H9 (cell line): ENCODE results near the gene JAG2. TPM values are rescaled to one million over a fixed set of nuclear protein-coding genes. Genes with fewer than 3 reads are reported as not detected.

Experiments used
- DNase-seq: peaks from one replicate; pipeline ENCODE4 v3.0.0-alpha.2; 2017
- H2AFZ ChIP-seq: one replicate; pipeline ENCODE4 v1.6.1; 2013; ENCODE audit warnings: mild to moderate bottlenecking, low read length, control low read depth, moderate library complexity
- H2AK5ac ChIP-seq: 2 replicates; pipeline ENCODE4 v1.6.1; 2013; ENCODE audit warnings: low read length, control low read depth, mixed read lengths; ENCODE audit not compliant: insufficient read length
- H2BK120ac ChIP-seq: one replicate; pipeline ENCODE4 v1.6.1; 2013; ENCODE audit warnings: low read depth, mild to moderate bottlenecking, low read length, control low read depth, inconsistent platforms; ENCODE audit not compliant: poor library complexity, severe bottlenecking
- H2BK12ac ChIP-seq: 2 replicates; pipeline ENCODE4 v1.6.1; 2013; ENCODE audit warnings: low read length, control low read depth, mixed read lengths, low read depth; ENCODE audit not compliant: insufficient read length
- H2BK15ac ChIP-seq: 2 replicates; pipeline ENCODE4 v1.6.1; 2013; ENCODE audit warnings: low read depth, low read length, control low read depth
- H2BK20ac ChIP-seq: one replicate; pipeline ENCODE4 v1.6.1; 2013; ENCODE audit warnings: low read depth, mild to moderate bottlenecking, low read length, control low read depth, inconsistent platforms; ENCODE audit not compliant: poor library complexity, severe bottlenecking
- H2BK5ac ChIP-seq: 2 replicates; pipeline ENCODE4 v1.6.1; 2013; ENCODE audit warnings: low read length, control low read depth, mixed read lengths; ENCODE audit not compliant: insufficient read length
- H3K14ac ChIP-seq: 2 replicates; pipeline ENCODE4 v1.6.1; 2013; ENCODE audit warnings: low read length, control low read depth; ENCODE audit not compliant: insufficient read depth
- H3K18ac ChIP-seq: 2 replicates; pipeline ENCODE4 v1.6.1; 2013; ENCODE audit warnings: low read depth, mild to moderate bottlenecking, mixed read lengths, low read length, control low read depth; ENCODE audit not compliant: insufficient read length
- H3K23ac ChIP-seq: 2 replicates; pipeline ENCODE4 v1.6.1; 2013; ENCODE audit warnings: low read length, control low read depth, mixed read lengths, low read depth; ENCODE audit not compliant: insufficient read length
- H3K23me2 ChIP-seq: 2 replicates; pipeline ENCODE4 v1.6.1; 2013; ENCODE audit warnings: low read depth, mild to moderate bottlenecking, mixed read lengths, low read length, control low read depth; ENCODE audit not compliant: insufficient read length, poor library complexity, severe bottlenecking
- H3K27ac ChIP-seq: 2 replicates; pipeline ENCODE4 v1.5.1; 2013; ENCODE audit warnings: low read length, control low read depth, mixed read lengths, low read depth; ENCODE audit not compliant: insufficient read length
- H3K27me3 ChIP-seq: 2 replicates; pipeline ENCODE4 v1.6.1; 2013; ENCODE audit warnings: low read length, control low read depth, inconsistent platforms; ENCODE audit not compliant: insufficient read depth
- H3K4ac ChIP-seq: 2 replicates; pipeline ENCODE4 v1.6.1; 2013; ENCODE audit warnings: low read depth, mild to moderate bottlenecking, control low read depth, inconsistent platforms, low read length, moderate library complexity
- H3K4me1 ChIP-seq: 2 replicates; pipeline ENCODE4 v1.6.1; 2013; ENCODE audit warnings: low read length, control low read depth, inconsistent platforms; ENCODE audit not compliant: insufficient read depth
- H3K4me2 ChIP-seq: 2 replicates; pipeline ENCODE4 v1.6.1; 2013; ENCODE audit warnings: low read length, control low read depth, mixed read lengths; ENCODE audit not compliant: insufficient read length, insufficient read depth
- H3K56ac ChIP-seq: 2 replicates; pipeline ENCODE4 v1.6.1; 2013; ENCODE audit warnings: low read depth, mild to moderate bottlenecking, mixed read lengths, low read length, control low read depth; ENCODE audit not compliant: insufficient read length
- H3K79me1 ChIP-seq: 2 replicates; pipeline ENCODE4 v1.6.1; 2013; ENCODE audit warnings: low read depth, mild to moderate bottlenecking, moderate library complexity, low read length, control low read depth, inconsistent platforms; ENCODE audit not compliant: insufficient read depth, poor library complexity, severe bottlenecking
- H3K79me2 ChIP-seq: 2 replicates; pipeline ENCODE4 v1.6.1; 2013; ENCODE audit warnings: low read length, control low read depth, inconsistent platforms; ENCODE audit not compliant: insufficient read depth
- H3K9ac ChIP-seq: 2 replicates; pipeline ENCODE4 v1.6.1; 2013; ENCODE audit warnings: low read length, control low read depth, mixed read lengths; ENCODE audit not compliant: insufficient read length; ENCODE audit errors: extremely low read depth
- H3K9me3 ChIP-seq: one replicate; pipeline ENCODE4 v1.6.1; 2013; ENCODE audit warnings: low read depth, low read length, inconsistent platforms; ENCODE audit not compliant: control insufficient read depth
- H3T11ph ChIP-seq: one replicate; pipeline ENCODE4 v1.6.1; 2013; ENCODE audit warnings: mild to moderate bottlenecking, low read length, control low read depth, inconsistent platforms
- H4K20me1 ChIP-seq: one replicate; pipeline ENCODE4 v1.6.1; 2013; ENCODE audit not compliant: control insufficient read depth, insufficient read length, insufficient read depth
- H4K5ac ChIP-seq: 2 replicates; pipeline ENCODE4 v1.6.1; 2013; ENCODE audit warnings: low read depth, mild to moderate bottlenecking, mixed read lengths, low read length, control low read depth; ENCODE audit not compliant: insufficient read length
- H4K8ac ChIP-seq: replicated peaks from 2 replicates; pipeline ENCODE4 v1.6.1; 2013; ENCODE audit warnings: low read length, control low read depth, mixed read lengths, low read depth; ENCODE audit not compliant: insufficient read length
- H4K91ac ChIP-seq: 2 replicates; pipeline ENCODE4 v1.6.1; 2013; ENCODE audit warnings: low read depth, mild to moderate bottlenecking, moderate library complexity, mixed read lengths, low read length, control low read depth; ENCODE audit not compliant: insufficient read length
- H3K27ac Mint-ChIP-seq, 3 experiments: 2 replicates in 2 of 3; 3 replicates in 1 of 3; pipeline ENCODE4 v1.8.0; 2020 to 2021; ENCODE audit warnings: mixed read lengths in 3 of 3, mild to moderate bottlenecking in 1 of 3, moderate library complexity in 1 of 3
- H3K27me3 Mint-ChIP-seq: 2 replicates; pipeline ENCODE4 v1.8.0; 2021; ENCODE audit warnings: low read depth, mild to moderate bottlenecking, moderate library complexity, mixed read lengths
- H3K36me3 Mint-ChIP-seq, 3 experiments: 2 replicates in 2 of 3; 3 replicates in 1 of 3; pipeline ENCODE4 v1.8.0; 2020 to 2021; ENCODE audit warnings: low read depth in 3 of 3, mixed read lengths in 3 of 3; ENCODE audit not compliant: insufficient read depth in 1 of 3
- H3K4me1 Mint-ChIP-seq, 2 experiments: 2 replicates each; pipeline ENCODE4 v1.8.0; 2020; ENCODE audit warnings: mixed read lengths in 2 of 2
- H3K4me3 Mint-ChIP-seq, 2 experiments: 2 replicates in 1 of 2; 3 replicates in 1 of 2; pipeline ENCODE4 v1.8.0; 2020 to 2021; ENCODE audit warnings: mild to moderate bottlenecking in 2 of 2, mixed read lengths in 2 of 2, moderate library complexity in 1 of 2
- H3K9me3 Mint-ChIP-seq, 2 experiments: 2 replicates in 1 of 2; 3 replicates in 1 of 2; pipeline ENCODE4 v1.8.0; 2020; ENCODE audit warnings: mild to moderate bottlenecking in 2 of 2, mixed read lengths in 2 of 2, moderate library complexity in 1 of 2
- WGBS: extraction: QIAGEN DNeasy Blood & Tissue Kit; methylation state at CpG from one replicate; pipeline ENCODE4 v1.1.7; 2013; ENCODE audit warnings: missing lambda C conversion rate, low lambda C conversion rate, mixed read lengths; ENCODE audit not compliant: insufficient read length; ENCODE audit errors: extremely low coverage; 5-methylcytosine and 5-hydroxymethylcytosine counted together
- total RNA-seq: library from RNA; stranded (reverse); gene quantifications from 2 replicates; pipeline ENCODE4 v1.2.1, GENCODE V29; 2021
- TF ChIP-seq, protein P1 (sequence below): fragments of 200-600 bp; sonication (generic); conservative IDR thresholded peaks from 3 replicates; pipeline ENCODE4 v1.8.0; 2021; ENCODE audit warnings: antibody characterized with exemption, mild to moderate bottlenecking

JAG2 gene
- total RNA-seq, 1 experiment from 2014 or later = 11.4 TPM

GRCh38 chr14:105105158-105105557, 63.4 kb downstream of the JAG2 start:
- Histone ChIP-seq H4K20me1 (no peaks in the 10 kb centered on the region), H3K23me2 (no peaks in the 10 kb centered on the region), H3T11ph (no peak overlapping the region), H3K23ac (no peak overlapping the region), H3K79me2 (no peaks in the 10 kb centered on the region), H3K9ac (no peak overlapping the region), H3K27me3 (no peaks in the 10 kb centered on the region), H3K4me1 (no peaks in the 10 kb centered on the region), H2BK15ac (no peak overlapping the region), H3K14ac (no peak overlapping the region), H2AFZ (no peak overlapping the region), H4K8ac (no peak overlapping the region), H3K27ac (no peak overlapping the region), H4K5ac (no peak overlapping the region), H2BK120ac (no peak overlapping the region), H3K56ac (no peak overlapping the region), H3K79me1 (no peaks in the 10 kb centered on the region), H3K9me3 (peaks cover 1% of the 10 kb centered on the region), H2BK20ac (no peak overlapping the region), H3K18ac (no peak overlapping the region), H2AK5ac (no peak overlapping the region), H4K91ac (no peak overlapping the region), H3K4me2 (no peak overlapping the region), H3K4ac (no peak overlapping the region), H2BK12ac (no peak overlapping the region), H2BK5ac (no peak overlapping the region)
- whole genome bisulfite sequencing = no CpG with 5 or more reads among the region's 7 CpGs
- H3K4me1 Mint-ChIP-seq = no peaks in the 10 kb centered on the region
- H3K27ac Mint-ChIP-seq = no peak overlapping the region
- no peak overlapping the region for H3K4me3 Mint-ChIP-seq
- no peaks in the 10 kb centered on the region; a peak in 1 of 7 replicates for H3K36me3 Mint-ChIP-seq
- H3K27me3 Mint-ChIP-seq = peaks cover 63% of the 10 kb centered on the region
- no peak for DNase-seq
- peaks cover 16 to 20% of the 10 kb centered on the region in 2 experiments for H3K9me3 Mint-ChIP-seq
- TF ChIP-seq, protein P1, sequence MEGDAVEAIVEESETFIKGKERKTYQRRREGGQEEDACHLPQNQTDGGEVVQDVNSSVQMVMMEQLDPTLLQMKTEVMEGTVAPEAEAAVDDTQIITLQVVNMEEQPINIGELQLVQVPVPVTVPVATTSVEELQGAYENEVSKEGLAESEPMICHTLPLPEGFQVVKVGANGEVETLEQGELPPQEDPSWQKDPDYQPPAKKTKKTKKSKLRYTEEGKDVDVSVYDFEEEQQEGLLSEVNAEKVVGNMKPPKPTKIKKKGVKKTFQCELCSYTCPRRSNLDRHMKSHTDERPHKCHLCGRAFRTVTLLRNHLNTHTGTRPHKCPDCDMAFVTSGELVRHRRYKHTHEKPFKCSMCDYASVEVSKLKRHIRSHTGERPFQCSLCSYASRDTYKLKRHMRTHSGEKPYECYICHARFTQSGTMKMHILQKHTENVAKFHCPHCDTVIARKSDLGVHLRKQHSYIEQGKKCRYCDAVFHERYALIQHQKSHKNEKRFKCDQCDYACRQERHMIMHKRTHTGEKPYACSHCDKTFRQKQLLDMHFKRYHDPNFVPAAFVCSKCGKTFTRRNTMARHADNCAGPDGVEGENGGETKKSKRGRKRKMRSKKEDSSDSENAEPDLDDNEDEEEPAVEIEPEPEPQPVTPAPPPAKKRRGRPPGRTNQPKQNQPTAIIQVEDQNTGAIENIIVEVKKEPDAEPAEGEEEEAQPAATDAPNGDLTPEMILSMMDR = no peak
